HepG2 (cell line): ENCODE measurements around the gene VSNL1. TPM values are rescaled to one million over a fixed set of nuclear protein-coding genes. Genes with fewer than 3 reads are reported as not detected.

Source experiments
- ATAC-seq: fragments of 200-7000 bp; cut with Tn5 transposase; 3 replicates; pipeline ENCODE4 v1.9.1; 2020; ENCODE audit warnings: mild to moderate bottlenecking, moderate library complexity
- BruUV-seq: library from RNA; stranded (reverse); fragments of 400-500 nt; replicated peaks from 2 replicates; lab custom pipeline; 2021; lab: Mats Ljungman, UMichigan
- CTCF ChIA-PET: fragments of 300-600 bp; formaldehyde crosslinking; extraction: SDS; loops from one replicate; lab custom pipeline; 2021; ENCODE audit warnings: low total read pairs, inconsistent platforms, low intra/inter-chr PET ratio; lab: Yijun Ruan, JAX
- POLR2A ChIA-PET: fragments of 350-600 bp; sonication (Branson Sonifier 250); formaldehyde crosslinking; loops from one replicate; lab custom pipeline; 2020; ENCODE audit warnings: antibody characterized with exemption, inconsistent platforms; lab: Yijun Ruan, JAX
- DNase-seq: peaks from one replicate; pipeline ENCODE4 v3.0.0-alpha.2; 2015; ENCODE audit warnings: low spot score
- FAIRE-seq: peaks from 3 replicates; lab custom pipeline; 2011; peaks lifted over from hg19 to GRCh38; lab: Jason Lieb, UNC
- H2AFZ ChIP-seq: one replicate; pipeline ENCODE4 v1.6.1; 2011; ENCODE audit warnings: low read length, inconsistent platforms
- H3K27ac ChIP-seq: fragments of 300-600 bp; 3 replicates; pipeline ENCODE4 v1.8.0; 2011; ENCODE audit warnings: mixed run types, mild to moderate bottlenecking, mixed read lengths, low read length, inconsistent platforms; ENCODE audit not compliant: insufficient read depth; ENCODE audit errors: extremely low read length
- H3K27me3 ChIP-seq, 2 experiments: fragments of 200-600 bp in 1 of 2; 2 replicates in 1 of 2; 3 replicates in 1 of 2; pipeline versions ENCODE4 v1.6.0 to v1.8.0; 2011; ENCODE audit warnings: low read length in 2 of 2, mild to moderate bottlenecking in 2 of 2, moderate library complexity in 2 of 2, inconsistent platforms in 1 of 2; ENCODE audit not compliant: insufficient read depth in 2 of 2, control insufficient read depth in 1 of 2
- H3K36me3 ChIP-seq, 2 experiments: fragments of 200-600 bp in 1 of 2; replicated peaks in 1 of 2; 2 replicates in 1 of 2; 3 replicates in 1 of 2; pipeline versions ENCODE4 v1.5.1 to v1.8.0; 2011; ENCODE audit warnings: low read length in 2 of 2, inconsistent platforms in 1 of 2; ENCODE audit not compliant: insufficient read depth in 2 of 2, control insufficient read depth in 1 of 2
- H3K4me1 ChIP-seq: 2 replicates; pipeline ENCODE4 v1.5.1; 2012; ENCODE audit warnings: low read length, inconsistent platforms; ENCODE audit not compliant: insufficient read depth
- H3K4me2 ChIP-seq: 2 replicates; pipeline ENCODE4 v1.6.0; 2011; ENCODE audit warnings: low read depth, low read length, inconsistent platforms
- H3K4me3 ChIP-seq, 3 experiments: fragments of 200-600 bp in 1 of 3; sonication (generic), shearing (Covaris generic) in 1 of 3; replicated peaks in 1 of 3; 2 replicates each; pipeline ENCODE4 v1.5.1; 2011 to 2016; ENCODE audit warnings: low read length in 3 of 3, inconsistent platforms in 2 of 3, low read depth in 2 of 3, mild to moderate bottlenecking in 2 of 3, control low read depth in 1 of 3, mixed read lengths in 1 of 3; ENCODE audit not compliant: insufficient read depth in 1 of 3
- H3K79me2 ChIP-seq: one replicate; pipeline ENCODE4 v1.6.1; 2011; ENCODE audit warnings: low read length, inconsistent platforms; ENCODE audit not compliant: insufficient read depth
- H3K9ac ChIP-seq: 2 replicates; pipeline ENCODE4 v1.6.0; 2011; ENCODE audit warnings: mild to moderate bottlenecking, low read depth, low read length, inconsistent platforms; ENCODE audit not compliant: insufficient read depth
- H3K9me3 ChIP-seq: 2 replicates; pipeline ENCODE4 v1.5.1; 2012; ENCODE audit warnings: mild to moderate bottlenecking, low read length
- H4K20me1 ChIP-seq: 2 replicates; pipeline ENCODE4 v1.6.0; 2011; ENCODE audit warnings: inconsistent platforms, mild to moderate bottlenecking, low read length, moderate library complexity; ENCODE audit not compliant: insufficient read depth
- CBX2 ChIP-seq, 2 experiments: fragments of 200-600 bp in 1 of 2; sonication (generic); formaldehyde crosslinking in 1 of 2; IDR thresholded peaks; 2 replicates each; pipeline versions ENCODE4 v1.7.0 to v1.8.1; 2018 to 2022; ENCODE audit warnings: low read depth in 2 of 2, low read length in 1 of 2, mild to moderate bottlenecking in 1 of 2, missing genetic modification reagents in 1 of 2
- FOXA1 ChIP-seq, 2 experiments: fragments of 450-650 bp in 1 of 2; sonication (generic) in 1 of 2; formaldehyde crosslinking in 1 of 2; IDR thresholded peaks; 2 replicates each; pipeline versions ENCODE4 v1.4.0 to v1.6.1; 2016 to 2020; ENCODE audit warnings: missing genetic modification reagents in 1 of 2
- FOXP4 ChIP-seq: sonication (generic); formaldehyde crosslinking; IDR thresholded peaks from 2 replicates; pipeline ENCODE4 v1.4.0; 2020; ENCODE audit warnings: missing genetic modification reagents
- GFI1 ChIP-seq: sonication (generic); formaldehyde crosslinking; IDR thresholded peaks from 2 replicates; pipeline ENCODE4 v1.5.0; 2020; ENCODE audit warnings: missing genetic modification reagents, mild to moderate bottlenecking, borderline replicate concordance
- SCMH1 ChIP-seq: sonication (generic); formaldehyde crosslinking; IDR thresholded peaks from 2 replicates; pipeline ENCODE4 v1.9.0; 2021; ENCODE audit warnings: missing genetic modification reagents, mild to moderate bottlenecking, borderline replicate concordance
- ZNF124 ChIP-seq: sonication (generic); formaldehyde crosslinking; IDR thresholded peaks from 2 replicates; pipeline ENCODE4 v1.4.0; 2020; ENCODE audit warnings: missing genetic modification reagents
- ZNF142 ChIP-seq: sonication (generic); formaldehyde crosslinking; IDR thresholded peaks from 2 replicates; pipeline ENCODE4 v1.4.0; 2020; ENCODE audit warnings: missing genetic modification reagents
- ZNF263 ChIP-seq: sonication (generic); formaldehyde crosslinking; IDR thresholded peaks from 2 replicates; pipeline ENCODE4 v1.4.0; 2020; ENCODE audit warnings: missing genetic modification reagents
- ZSCAN31 ChIP-seq: sonication (generic); formaldehyde crosslinking; IDR thresholded peaks from 2 replicates; pipeline ENCODE4 v1.5.0; 2020; ENCODE audit warnings: low read depth, mild to moderate bottlenecking, missing genetic modification reagents
- WGBS: methylation state at CpG from one replicate; pipeline ENCODE4 v1.1.6; 2017; ENCODE audit warnings: low lambda C conversion rate; 5-methylcytosine and 5-hydroxymethylcytosine counted together
- in situ Hi-C: cut with HindIII; loops from 2 replicates; pipeline ENCODE4 v1.10.0; 2017; ENCODE audit warnings: low pct_unique_long_range_greater_than_20kb; ENCODE audit not compliant: extremely low pct_ligation_motif_present
- intact Hi-C: fragments of 100-400 bp; cut with micrococcal nuclease; formaldehyde crosslinking; loops from one replicate; pipeline ENCODE4 v1.10.0; 2022; ENCODE audit not compliant: unreplicated experiment
- polyA plus RNA-seq, 8 experiments: library from polyadenylated mRNA; depleted of rRNA in 3 of 8; stranded (reverse) in 7 of 8; unstranded in 1 of 8; fragments of >200 nt; fragmentation: Illumina TruSeq in 4 of 8; extraction: Trizol in 4 of 8; gene quantifications; 2 replicates each; pipeline versions ENCODE4 v1.2.1 to v1.2.3, GENCODE V29; 2011 to 2016; ENCODE audit warnings: low read depth in 4 of 8, missing spikeins in 1 of 8, mixed read lengths in 1 of 8; ENCODE audit not compliant: insufficient read depth in 1 of 8
- total RNA-seq, 5 experiments: library from RNA; depleted of rRNA; stranded (reverse); fragments of >200 nt; fragmentation: Illumina TruSeq; extraction: Trizol; gene quantifications; 2 replicates each; pipeline ENCODE4 v1.2.3, GENCODE V29; 2016; ENCODE audit warnings: low read depth in 1 of 5
- TF ChIP-seq, protein P1 (sequence below), 2 experiments: sonication (generic) in 1 of 2; formaldehyde crosslinking in 1 of 2; IDR thresholded peaks; 2 replicates each; pipeline versions ENCODE4 v1.4.0 to v1.6.1; 2018 to 2020; ENCODE audit warnings: missing genetic modification reagents in 2 of 2, borderline replicate concordance in 1 of 2, low read depth in 1 of 2, mild to moderate bottlenecking in 1 of 2, missing biosample characterization in 1 of 2
- TF ChIP-seq, protein P2 (sequence below): sonication (generic); formaldehyde crosslinking; conservative IDR thresholded peaks from 2 replicates; pipeline ENCODE4 v1.4.0; 2020; ENCODE audit warnings: missing genetic modification reagents

VSNL1 gene
- total and polyA plus RNA-seq, 2 of the 13 experiments (the other 11 are each of a cell fraction or from before 2014, with no cell fraction given), result 63.2 to 95.9 TPM

DNA sequence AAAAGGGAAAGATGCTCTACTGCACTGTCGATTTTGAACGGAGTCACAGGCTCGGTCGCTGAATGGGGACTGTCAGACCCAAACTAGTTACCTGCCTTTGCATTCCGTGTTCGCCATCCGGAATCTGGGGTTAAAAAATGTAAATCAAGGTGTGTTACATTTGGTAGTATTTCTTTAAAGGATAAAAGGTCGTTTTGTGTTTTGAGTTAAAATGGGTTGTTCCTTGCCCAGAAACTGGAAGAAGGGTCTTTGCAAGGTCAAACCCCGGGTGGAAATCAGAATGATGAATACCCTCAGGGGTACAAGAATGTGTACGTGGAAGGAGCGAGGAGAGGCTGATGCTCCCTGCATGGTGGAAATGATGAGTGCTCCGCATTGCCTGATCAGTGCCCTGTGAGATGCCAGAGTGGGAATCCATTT, 1.0 kb downstream of the VSNL1 start:
- ATAC-seq (no peak), FAIRE-seq (no peak), DNase-seq (no peak)
- WGBS, result 1% methylated on average over 12 of the region's 12 CpGs
- Histone ChIP-seq H4K20me1 (no peaks in the 10 kb centered on the region), H3K27ac (peak overlapping the region; percentile 94), H2AFZ (no peak overlapping the region), H3K27me3 (peaks cover 0 to 3% of the 10 kb centered on the region in 2 experiments; a peak in 1 of 5 replicates), H3K9ac (peak overlapping the region; percentile 77), H3K36me3 (no peaks in the 10 kb centered on the region), H3K9me3 (no peaks in the 10 kb centered on the region), H3K79me2 (peaks cover 68% of the 10 kb centered on the region), H3K4me1 (peaks cover 51% of the 10 kb centered on the region), H3K4me3 (peak overlapping the region; percentile 78 to 97 (median 83)), H3K4me2 (peak overlapping the region; percentile 97)
- in situ Hi-C loops, result loop anchor here (5.0 to 10.0 kb wide), 3 partner anchors 53 to 213 kb away; partner anchors contain the start of genes GEN1 and SMC6
- intact Hi-C loops, result loop anchor here (5.0 kb wide), 1 partner anchor 211 kb away; the partner anchor contains the start of genes GEN1 and SMC6
- ChIA-PET CTCF (no interaction called here), POLR2A (interaction anchor here (3.6 kb wide), 1 partner anchor 52 kb away, joined by 23 read pairs; no protein-coding TSS in a partner anchor)
- BruUV-seq, result no TSS peak
- TF ChIP-seq, protein P1, sequence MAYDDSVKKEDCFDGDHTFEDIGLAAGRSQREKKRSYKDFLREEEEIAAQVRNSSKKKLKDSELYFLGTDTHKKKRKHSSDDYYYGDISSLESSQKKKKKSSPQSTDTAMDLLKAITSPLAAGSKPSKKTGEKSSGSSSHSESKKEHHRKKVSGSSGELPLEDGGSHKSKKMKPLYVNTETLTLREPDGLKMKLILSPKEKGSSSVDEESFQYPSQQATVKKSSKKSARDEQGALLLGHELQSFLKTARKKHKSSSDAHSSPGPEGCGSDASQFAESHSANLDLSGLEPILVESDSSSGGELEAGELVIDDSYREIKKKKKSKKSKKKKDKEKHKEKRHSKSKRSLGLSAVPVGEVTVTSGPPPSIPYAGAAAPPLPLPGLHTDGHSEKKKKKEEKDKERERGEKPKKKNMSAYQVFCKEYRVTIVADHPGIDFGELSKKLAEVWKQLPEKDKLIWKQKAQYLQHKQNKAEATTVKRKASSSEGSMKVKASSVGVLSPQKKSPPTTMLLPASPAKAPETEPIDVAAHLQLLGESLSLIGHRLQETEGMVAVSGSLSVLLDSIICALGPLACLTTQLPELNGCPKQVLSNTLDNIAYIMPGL (CRISPR knock-in tag; IDR thresholded peaks at IDR 0.05; ENCODE audit: borderline replicate concordance in 1 of 2, low read depth in 1 of 2), result peak; percentile 27 to 45; a peak in 1 of 4 replicates
- TF ChIP-seq GFI1 (CRISPR knock-in tag) (0 out of 2 replicates have a peak, but pooled peaks have one; percentile 21), ZSCAN31 (0 out of 2 replicates have a peak, but pooled peaks have one; percentile 22), FOXA1 (IDR thresholded peaks at IDR 0.05) (no peak), FOXA1 (CRISPR knock-in tag; IDR thresholded peaks at IDR 0.05) (no peak), SCMH1 (CRISPR knock-in tag) (no peak), FOXP4 (CRISPR knock-in tag) (0 out of 2 replicates have a peak, but pooled peaks have one; percentile 13), ZNF124 (no peak), ZNF142 (peak; percentile 53; the same call in 1 of the 2 replicates), ZNF263 (CRISPR knock-in tag) (peak; percentile 76), CBX2 (IDR thresholded peaks at IDR 0.05; ENCODE audit: low read depth, low read length) (no peak), CBX2 (CRISPR knock-in tag; IDR thresholded peaks at IDR 0.05; ENCODE audit: low read depth) (no peak)
- TF ChIP-seq, protein P2, sequence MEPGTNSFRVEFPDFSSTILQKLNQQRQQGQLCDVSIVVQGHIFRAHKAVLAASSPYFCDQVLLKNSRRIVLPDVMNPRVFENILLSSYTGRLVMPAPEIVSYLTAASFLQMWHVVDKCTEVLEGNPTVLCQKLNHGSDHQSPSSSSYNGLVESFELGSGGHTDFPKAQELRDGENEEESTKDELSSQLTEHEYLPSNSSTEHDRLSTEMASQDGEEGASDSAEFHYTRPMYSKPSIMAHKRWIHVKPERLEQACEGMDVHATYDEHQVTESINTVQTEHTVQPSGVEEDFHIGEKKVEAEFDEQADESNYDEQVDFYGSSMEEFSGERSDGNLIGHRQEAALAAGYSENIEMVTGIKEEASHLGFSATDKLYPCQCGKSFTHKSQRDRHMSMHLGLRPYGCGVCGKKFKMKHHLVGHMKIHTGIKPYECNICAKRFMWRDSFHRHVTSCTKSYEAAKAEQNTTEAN (CRISPR knock-in tag), result 0 out of 2 replicates have a peak, but pooled peaks have one; percentile 20
